Mucosa of descending colon (tissue), 3 donors: Measurements from ENCODE around the gene DDN. TPM values are rescaled to one million over a fixed set of nuclear protein-coding genes. Genes with fewer than 3 reads are reported as not detected.

Source experiments
- ATAC-seq: fragments of 200-7000 bp; cut with Tn5 transposase; one replicate; pipeline ENCODE4 v1.9.1; 2020; ENCODE audit warnings: mild to moderate bottlenecking, moderate library complexity
- DNase-seq, 3 donors: peaks; one replicate each; pipeline ENCODE4 v3.0.0-alpha.2; 2020
- H3K36me3 ChIP-seq: fragments of 200-600 bp; one replicate; pipeline ENCODE4 v1.8.0; 2021; ENCODE audit warnings: low read depth, mild to moderate bottlenecking
- H3K4me1 ChIP-seq: fragments of 200-600 bp; one replicate; pipeline ENCODE4 v1.8.0; 2021; ENCODE audit warnings: low read depth, mild to moderate bottlenecking
- H3K4me3 ChIP-seq: fragments of 200-600 bp; one replicate; pipeline ENCODE4 v1.8.0; 2021; ENCODE audit warnings: mild to moderate bottlenecking
- H3K9me3 ChIP-seq: fragments of 200-600 bp; one replicate; pipeline ENCODE4 v1.8.0; 2021; ENCODE audit warnings: mild to moderate bottlenecking
- intact Hi-C, 2 donors: fragments of 100-400 bp; cut with DNase I in 1 of 2; cut with micrococcal nuclease in 1 of 2; formaldehyde crosslinking; loops; one replicate each; pipeline versions ENCODE4 v1.11.0 to v1.11.1; 2022; cut with DNase I, micrococcal nuclease
- total RNA-seq, 3 donors: library from RNA; stranded (reverse); fragmentation: NEBNext Ultra II Directional in 2 of 3; extraction: Animal tissue kit (Norgen Biotek cat#: 25700) in 2 of 3; gene quantifications; one replicate each; pipeline versions ENCODE4 v1.2.1 to v1.2.4, GENCODE V29; 2021 to 2023
- TF ChIP-seq, protein P1 (sequence below): fragments of 200-600 bp; IDR thresholded peaks from one replicate; pipeline ENCODE4 v1.8.0; 2022; ENCODE audit warnings: antibody characterized with exemption, mild to moderate bottlenecking
- donor health status: DM: no; HTN: no; CAD: no; lungs with moderate emphysema.
- donor health status: DM: no; HTN: no; CAD: no.
- donor health status: DM: no; HTN: yes; CAD: no.

DDN gene
- total RNA-seq, 3 donors from 2014 or later, result 0.12 TPM; not detected in 2

DNA sequence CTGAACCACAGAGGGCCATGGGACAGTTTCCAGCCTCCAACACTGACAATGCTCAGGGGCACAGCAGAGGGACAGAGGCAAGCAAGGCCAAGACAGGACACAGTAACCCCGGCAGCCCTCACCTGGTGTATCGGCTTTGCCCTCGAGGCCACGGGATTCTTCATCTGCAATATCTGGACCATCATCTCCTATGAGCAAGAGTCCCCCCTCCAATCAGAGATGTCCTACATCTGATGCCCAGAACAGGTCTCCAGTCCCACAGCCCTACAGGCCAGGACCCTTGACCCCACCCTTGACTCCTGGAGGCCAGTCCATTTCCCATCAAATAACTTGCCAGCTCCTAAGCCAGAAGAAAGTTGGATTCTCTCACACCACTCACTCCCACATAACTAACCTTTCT, 44.1 kb upstream of the DDN start:
- peaks cover 40% of the 10 kb centered on the region for H3K36me3 ChIP-seq

DNA sequence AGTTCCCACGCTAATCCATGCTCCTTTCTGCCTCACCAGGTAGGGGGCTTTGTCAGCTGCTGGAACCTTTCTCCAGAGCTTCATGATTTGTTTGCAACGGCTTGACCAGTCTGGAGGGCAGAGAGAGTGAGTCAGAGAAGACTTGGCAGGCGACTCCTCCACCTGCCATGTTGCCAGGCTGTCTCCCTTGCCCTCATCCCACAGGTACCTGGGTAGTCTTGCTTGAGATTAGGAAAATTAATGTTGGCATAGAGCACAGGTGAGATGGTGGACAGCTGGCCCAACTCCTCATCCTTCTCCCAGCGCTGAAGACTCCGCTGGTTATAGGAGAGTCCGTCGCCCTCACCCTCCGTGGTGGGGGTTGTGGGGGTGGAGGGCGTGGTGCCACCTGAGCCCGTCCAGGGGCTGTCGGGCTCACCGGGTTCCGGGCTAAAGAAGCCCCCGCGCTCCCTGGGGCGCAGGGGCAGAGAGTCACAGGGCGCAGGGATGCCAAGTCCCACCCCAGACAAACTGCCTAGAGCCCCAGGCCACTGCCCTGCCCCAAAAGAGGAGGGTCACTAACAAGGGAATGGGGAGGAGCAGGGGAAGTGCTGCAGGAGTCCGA, 42.8 kb upstream of the DDN start:
- DNase-seq (peak in 2 of 3 donors; percentile 11 to 34), ATAC-seq (no peak)
- intact Hi-C loops, result no loop called here
- Histone ChIP-seq H3K4me1 (no peaks in the 10 kb centered on the region), H3K36me3 (peaks cover 37% of the 10 kb centered on the region), H3K9me3 (no peaks in the 10 kb centered on the region), H3K4me3 (no peak overlapping the region)
- TF ChIP-seq, protein P1, sequence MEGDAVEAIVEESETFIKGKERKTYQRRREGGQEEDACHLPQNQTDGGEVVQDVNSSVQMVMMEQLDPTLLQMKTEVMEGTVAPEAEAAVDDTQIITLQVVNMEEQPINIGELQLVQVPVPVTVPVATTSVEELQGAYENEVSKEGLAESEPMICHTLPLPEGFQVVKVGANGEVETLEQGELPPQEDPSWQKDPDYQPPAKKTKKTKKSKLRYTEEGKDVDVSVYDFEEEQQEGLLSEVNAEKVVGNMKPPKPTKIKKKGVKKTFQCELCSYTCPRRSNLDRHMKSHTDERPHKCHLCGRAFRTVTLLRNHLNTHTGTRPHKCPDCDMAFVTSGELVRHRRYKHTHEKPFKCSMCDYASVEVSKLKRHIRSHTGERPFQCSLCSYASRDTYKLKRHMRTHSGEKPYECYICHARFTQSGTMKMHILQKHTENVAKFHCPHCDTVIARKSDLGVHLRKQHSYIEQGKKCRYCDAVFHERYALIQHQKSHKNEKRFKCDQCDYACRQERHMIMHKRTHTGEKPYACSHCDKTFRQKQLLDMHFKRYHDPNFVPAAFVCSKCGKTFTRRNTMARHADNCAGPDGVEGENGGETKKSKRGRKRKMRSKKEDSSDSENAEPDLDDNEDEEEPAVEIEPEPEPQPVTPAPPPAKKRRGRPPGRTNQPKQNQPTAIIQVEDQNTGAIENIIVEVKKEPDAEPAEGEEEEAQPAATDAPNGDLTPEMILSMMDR, result no peak

More for the DNA sequence above, 44.1 kb upstream of the DDN start:
- TF ChIP-seq, protein P1, result no peak
- ATAC-seq, result no peak
- H3K9me3 ChIP-seq, result no peaks in the 10 kb centered on the region
- peak in 1 of 3 donors; percentile 8 for DNase-seq
- H3K4me3 ChIP-seq, result no peak overlapping the region
- H3K4me1 ChIP-seq, result no peaks in the 10 kb centered on the region
- intact Hi-C loops, result no loop called here

DNA sequence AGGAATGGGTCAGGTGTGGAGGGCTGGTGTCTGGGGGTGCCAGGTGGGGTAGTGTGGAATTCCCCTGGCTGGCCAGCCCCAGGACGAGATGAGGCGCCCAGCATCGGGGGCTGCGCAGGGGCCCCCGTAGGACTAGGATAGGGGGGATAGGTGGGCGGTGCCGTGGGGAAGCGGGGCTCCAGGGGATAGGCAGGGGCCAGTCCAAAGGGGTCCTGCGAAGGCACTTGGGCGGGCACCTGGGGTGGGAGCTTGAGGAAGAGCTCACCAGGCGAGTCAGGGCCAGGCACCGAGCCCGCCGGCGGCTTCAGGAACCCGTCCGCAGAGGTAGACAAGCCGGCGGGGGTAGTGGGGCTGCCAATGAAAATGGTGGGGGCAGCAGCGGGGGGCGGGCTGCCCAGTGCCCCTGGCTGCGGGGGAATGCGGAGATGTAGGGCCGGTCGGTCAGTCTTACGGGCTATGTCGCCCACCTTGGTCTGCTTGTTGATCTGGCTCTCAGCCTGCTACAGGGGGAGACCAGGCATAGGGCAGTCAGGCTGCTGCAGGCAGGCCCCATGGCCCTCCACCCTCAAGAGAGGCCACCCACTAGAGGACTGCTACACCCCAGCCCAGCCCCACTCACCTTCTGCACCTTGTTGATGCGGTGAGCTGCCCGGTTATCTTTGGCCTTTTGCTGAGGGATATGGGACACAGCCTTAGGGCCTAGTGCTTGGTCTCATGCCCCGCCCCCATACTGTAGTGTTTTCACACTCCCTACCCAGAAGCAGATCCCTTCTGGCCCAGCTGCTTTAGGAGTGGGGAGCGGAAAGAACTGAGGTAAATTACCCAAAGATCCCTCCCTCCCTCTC, 42.1 kb upstream of the DDN start:
- DNase-seq (peak in 2 of 3 donors; percentile 22 to 54), ATAC-seq (no peak)
- H3K4me1 ChIP-seq, result no peaks in the 10 kb centered on the region
- H3K9me3 ChIP-seq, result no peaks in the 10 kb centered on the region
- no peak overlapping the region for H3K4me3 ChIP-seq
- intact Hi-C loops, result no loop called here
- H3K36me3 ChIP-seq, result peaks cover 34% of the 10 kb centered on the region
- TF ChIP-seq, protein P1, result no peak

DNA sequence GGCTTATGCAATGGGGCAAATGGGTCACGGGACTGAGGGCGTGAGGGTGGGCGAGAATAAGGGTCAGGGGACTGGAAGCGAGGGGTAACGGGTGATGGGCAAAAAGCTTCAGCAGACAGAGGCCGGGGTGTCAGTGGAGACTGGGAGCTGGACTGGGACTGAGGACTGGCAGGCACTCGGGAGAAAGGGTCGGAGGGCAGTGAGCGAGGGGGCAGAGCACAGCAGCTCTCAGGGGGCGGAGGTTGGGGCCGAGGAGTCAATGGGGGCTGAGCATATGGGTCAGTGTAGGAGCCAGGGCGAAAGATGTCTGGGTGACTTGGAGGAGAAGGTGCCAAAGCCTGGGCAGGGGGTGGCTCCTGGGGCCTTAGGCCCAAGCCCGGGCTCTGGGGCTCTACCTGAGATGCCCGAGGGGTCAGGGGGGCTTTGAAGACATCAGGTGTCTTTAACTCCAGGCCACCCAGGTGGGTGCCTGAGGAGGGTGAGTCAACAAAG, 41.2 kb upstream of the DDN start:
- ATAC-seq (no peak), DNase-seq (peak in 2 of 3 donors; percentile 20 to 43)
- intact Hi-C loops, result no loop called here
- TF ChIP-seq, protein P1, result no peak
- H3K9me3 ChIP-seq, result no peaks in the 10 kb centered on the region
- peaks cover 32% of the 10 kb centered on the region for H3K36me3 ChIP-seq
- H3K4me3 ChIP-seq, result no peak overlapping the region
- no peaks in the 10 kb centered on the region for H3K4me1 ChIP-seq

DNA sequence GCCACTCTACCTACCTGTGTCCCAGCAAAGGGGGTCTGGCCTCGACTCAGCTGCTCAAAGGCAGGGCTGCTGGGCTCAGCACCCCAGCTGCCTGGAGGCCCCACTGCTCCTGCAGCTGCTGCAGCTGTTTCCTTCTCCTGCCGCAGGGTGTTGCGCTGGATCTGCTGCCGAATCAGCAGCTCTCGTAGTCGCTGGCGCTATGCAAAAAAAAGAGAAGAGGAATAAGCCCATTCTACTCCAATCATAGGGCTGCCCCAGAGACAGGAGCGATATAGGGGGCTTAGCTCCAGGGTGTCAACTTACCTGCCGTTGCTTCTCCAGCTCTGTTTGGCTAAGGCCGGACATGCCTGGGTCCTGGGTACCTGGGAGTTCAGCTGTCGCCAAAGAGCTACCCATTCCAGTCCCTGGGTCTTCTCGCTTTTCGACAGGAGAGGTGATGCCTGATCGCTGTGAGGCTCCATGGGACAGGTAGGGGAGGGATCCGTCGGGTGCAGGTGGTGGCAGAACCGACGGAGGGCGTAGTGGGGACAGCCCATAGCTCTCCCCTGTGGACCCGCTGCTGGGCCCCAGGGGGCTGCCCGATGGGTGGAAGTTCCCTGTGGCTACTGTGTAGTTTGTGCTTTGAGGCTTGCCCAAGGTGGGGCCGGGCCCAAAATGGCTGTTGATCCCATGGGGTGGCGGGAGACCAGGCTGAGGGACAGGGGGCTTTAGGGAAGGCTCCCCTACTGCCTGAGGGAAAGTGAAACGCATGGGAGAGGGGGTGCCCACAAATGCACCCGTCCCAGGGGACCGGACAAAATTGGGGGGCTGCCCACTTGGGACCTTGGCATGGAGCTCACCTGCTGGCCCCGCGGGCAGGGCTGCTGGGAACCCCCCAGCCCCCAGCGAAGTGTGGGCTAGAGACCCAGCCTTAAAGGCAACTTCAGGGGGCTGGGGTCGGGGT, 40.5 kb upstream of the DDN start:
- H3K4me1 ChIP-seq, result no peaks in the 10 kb centered on the region
- no peaks in the 10 kb centered on the region for H3K9me3 ChIP-seq
- peaks cover 30% of the 10 kb centered on the region for H3K36me3 ChIP-seq
- H3K4me3 ChIP-seq, result no peak overlapping the region
- TF ChIP-seq, protein P1, result no peak
- intact Hi-C loops, result no loop called here
- ATAC-seq (no peak), DNase-seq (peak in 2 of 3 donors; percentile 25 to 42)
